HFFc6 (cell line): ENCODE data around the gene CRADD. TPM values are rescaled to one million over a fixed set of nuclear protein-coding genes. Genes with fewer than 3 reads are reported as not detected.
"Not testable (repeated sequence)": the region's sequence is repeated elsewhere in the genome, so short reads cannot be mapped to it uniquely, and the experiment has no call there.

Experiments
- DNase-seq: peaks from one replicate; pipeline ENCODE4 v3.0.0-alpha.2; 2018
- H3K27ac Mint-ChIP-seq: 2 replicates; pipeline ENCODE4 v1.8.0; 2020; ENCODE audit warnings: mild to moderate bottlenecking, mixed read lengths
- H3K27me3 Mint-ChIP-seq: 2 replicates; pipeline ENCODE4 v1.8.0; 2021; ENCODE audit warnings: mild to moderate bottlenecking, moderate library complexity, mixed read lengths; ENCODE audit not compliant: insufficient read depth
- H3K36me3 Mint-ChIP-seq: 2 replicates; pipeline ENCODE4 v1.8.0; 2021; ENCODE audit warnings: low read depth, mixed read lengths
- H3K4me1 Mint-ChIP-seq: 2 replicates; pipeline ENCODE4 v1.8.0; 2020; ENCODE audit warnings: low read depth, mixed read lengths
- H3K4me3 Mint-ChIP-seq: 2 replicates; pipeline ENCODE4 v1.8.0; 2020; ENCODE audit warnings: mild to moderate bottlenecking, moderate library complexity, mixed read lengths
- H3K9me3 Mint-ChIP-seq: 2 replicates; pipeline ENCODE4 v1.8.0; 2020; ENCODE audit warnings: mild to moderate bottlenecking, mixed read lengths
- CTCF ChIP-seq: fragments of 200-600 bp; sonication (generic); IDR thresholded peaks from 2 replicates; pipeline ENCODE4 v1.5.0; 2021; ENCODE audit warnings: antibody characterized with exemption, mild to moderate bottlenecking
- total RNA-seq, 6 experiments: library from RNA; stranded (reverse); fragmentation: NEBNext Ultra II Directional; extraction: Animal tissue kit (Norgen Biotek cat#: 25700); gene quantifications; 2 replicates in 1 of 6; 3 replicates in 5 of 6; pipeline ENCODE4 v1.2.3, GENCODE V29; 2021

CRADD gene
- total RNA-seq, 6 experiments from 2014 or later, result 15.3 to 20.1 (median 17.9) TPM

- Mint-ChIP-seq H3K4me1 (peaks cover 37% of the 10 kb centered on the region), H3K9me3 (peaks cover 17% of the 10 kb centered on the region), H3K4me3 (no peak overlapping the region), H3K27me3 (no peaks in the 10 kb centered on the region), H3K27ac (no peak overlapping the region), H3K36me3 (peaks cover 18% of the 10 kb centered on the region)
- no peak for DNase-seq
- TF ChIP-seq CTCF, result no peak
Measured at GRCh38 chr12:93922583-93923006, 245.4 kb downstream of the CRADD start.

- no peaks in the 10 kb centered on the region for H3K27me3 Mint-ChIP-seq
- no peak for DNase-seq
- peaks cover 24% of the 10 kb centered on the region for H3K36me3 Mint-ChIP-seq
- peaks cover 21% of the 10 kb centered on the region for H3K9me3 Mint-ChIP-seq
- no peak for TF ChIP-seq CTCF
- no peak overlapping the region for H3K4me3 Mint-ChIP-seq
- no peak overlapping the region for H3K27ac Mint-ChIP-seq
- peaks cover 22% of the 10 kb centered on the region for H3K4me1 Mint-ChIP-seq
Measured at GRCh38 chr12:93924367-93924766, 247.2 kb downstream of the CRADD start.

- Mint-ChIP-seq H3K4me1 (peaks cover 15% of the 10 kb centered on the region), H3K4me3 (no peak overlapping the region), H3K9me3 (peaks cover 22% of the 10 kb centered on the region), H3K36me3 (peaks cover 24% of the 10 kb centered on the region), H3K27ac (no peak overlapping the region), H3K27me3 (no peaks in the 10 kb centered on the region)
- DNase-seq, result no peak
- no peak for TF ChIP-seq CTCF
Measured at GRCh38 chr12:93925585-93926205, 248.5 kb downstream of the CRADD start.

GRCh38 chr12:93926237-93926636 is 249.1 kb downstream of the CRADD start:
- Mint-ChIP-seq H3K4me3 (no peak overlapping the region), H3K27ac (no peak overlapping the region), H3K27me3 (no peaks in the 10 kb centered on the region), H3K4me1 (peaks cover 13% of the 10 kb centered on the region), H3K36me3 (peaks cover 24% of the 10 kb centered on the region), H3K9me3 (peaks cover 22% of the 10 kb centered on the region)
- DNase-seq, result no peak
- TF ChIP-seq CTCF, result no peak

- not testable (repeated sequence) for H3K4me1 Mint-ChIP-seq, DNase-seq, H3K27me3 Mint-ChIP-seq, H3K4me3 Mint-ChIP-seq, H3K27ac Mint-ChIP-seq
- Mint-ChIP-seq H3K9me3 (peaks cover 22% of the 10 kb centered on the region), H3K36me3 (peaks cover 25% of the 10 kb centered on the region)
Measured at GRCh38 chr12:93929081-93929480, 251.9 kb downstream of the CRADD start.

GRCh38 chr12:93937812-93938211 is 260.6 kb downstream of the CRADD start:
- peaks cover 10% of the 10 kb centered on the region for H3K4me1 Mint-ChIP-seq
- no peak overlapping the region for H3K4me3 Mint-ChIP-seq
- DNase-seq, result no peak
- peaks cover 13% of the 10 kb centered on the region for H3K9me3 Mint-ChIP-seq
- no peak for TF ChIP-seq CTCF
- H3K27me3 Mint-ChIP-seq, result peaks cover 3% of the 10 kb centered on the region
- peaks cover 30% of the 10 kb centered on the region for H3K36me3 Mint-ChIP-seq
- no peak overlapping the region for H3K27ac Mint-ChIP-seq
